ENCODE measurements around the gene HCFC1. TPM values are rescaled to one million over a fixed set of nuclear protein-coding genes. Genes with fewer than 3 reads are reported as not detected.

Gene HCFC1
- total RNA-seq, 2 experiments from 2014 or later, result 45.9 to 50.2 TPM

GRCh38 chrX:154012336-154012991 is 40.8 kb upstream of the HCFC1 start:
- Mint-ChIP-seq H3K9me3 (no peaks in the 10 kb centered on the region), H3K27me3 (no peaks in the 10 kb centered on the region), H3K4me1 (ENCODE audit: low read depth) (peaks cover 5% of the 10 kb centered on the region), H3K4me3 (no peak overlapping the region), H3K36me3 (ENCODE audit: low read depth) (peaks cover 30% of the 10 kb centered on the region), H3K27ac (no peak overlapping the region)
- Histone ChIP-seq H3K27ac (ENCODE audit: low read depth in 1 of 2, low read length in 2 of 2) (no peak overlapping the region), H3K27me3 (ENCODE audit: control insufficient read depth in 1 of 2, insufficient read depth in 2 of 2, low read length in 2 of 2) (no peaks in the 10 kb centered on the region), H3K4me3 (ENCODE audit: low read length) (no peak overlapping the region), H3K36me3 (ENCODE audit: insufficient read depth, low read length) (peaks cover 40% of the 10 kb centered on the region), H3K9me3 (ENCODE audit: control insufficient read depth in 1 of 2, insufficient read depth in 1 of 2, low read length in 2 of 2) (no peaks in the 10 kb centered on the region), H3K4me1 (ENCODE audit: insufficient read depth, low read length) (peaks cover 23% of the 10 kb centered on the region)
- intact Hi-C loops (cut with DNase I, micrococcal nuclease), result loop anchor here (10.0 kb wide), 2 partner anchors 52 to 362 kb away; partner anchors contain the start of genes EMD (in 1 of the 2) and FLNA (in 1 of the 2)
- no peak for DNase-seq
- ATAC-seq (ENCODE audit: poor library complexity), result no peak
- POLR2A ChIA-PET, result interaction anchor here (1.6 to 2.5 kb wide), 2 partner anchors 9 to 45 kb away, joined by 3 to 7 read pairs; no protein-coding TSS in a partner anchor
- CTCF ChIA-PET, result interaction anchor here (1.3 to 3.1 kb wide), 4 partner anchors 9 to 125 kb away, joined by 3 to 12 read pairs (median 6); no protein-coding TSS in a partner anchor
- TF ChIP-seq CTCF (IDR thresholded peaks at IDR 0.05), result no peak

GRCh38 chrX:154011376-154012335 is 40.0 kb upstream of the HCFC1 start:
- intact Hi-C loops (cut with DNase I, micrococcal nuclease), result loop anchor here (10.0 kb wide), 2 partner anchors 53 to 363 kb away; partner anchors contain the start of genes EMD (in 1 of the 2) and FLNA (in 1 of the 2)
- Mint-ChIP-seq H3K9me3 (no peaks in the 10 kb centered on the region), H3K4me1 (ENCODE audit: low read depth) (peaks cover 5% of the 10 kb centered on the region), H3K27me3 (no peaks in the 10 kb centered on the region), H3K27ac (no peak overlapping the region), H3K4me3 (no peak overlapping the region), H3K36me3 (ENCODE audit: low read depth) (peaks cover 30% of the 10 kb centered on the region)
- no peak overlapping the region for H3K4me3 ChIP-seq (ENCODE audit: low read length)
- CTCF ChIA-PET, result interaction anchor here (1.3 kb wide), 1 partner anchor 126 kb away, joined by 3 read pairs; no protein-coding TSS in a partner anchor
- DNase-seq (no peak), ATAC-seq (ENCODE audit: poor library complexity) (no peak)
- no peak overlapping the region for H3K27ac ChIP-seq (ENCODE audit: low read depth in 1 of 2, low read length in 2 of 2)
- H3K36me3 ChIP-seq (ENCODE audit: insufficient read depth, low read length), result peaks cover 34% of the 10 kb centered on the region
- H3K4me1 ChIP-seq (ENCODE audit: insufficient read depth, low read length), result peaks cover 20% of the 10 kb centered on the region
- no peaks in the 10 kb centered on the region for H3K27me3 ChIP-seq (ENCODE audit: control insufficient read depth in 1 of 2, insufficient read depth in 2 of 2, low read length in 2 of 2)
- no peak for TF ChIP-seq CTCF (IDR thresholded peaks at IDR 0.05)
- no peaks in the 10 kb centered on the region for H3K9me3 ChIP-seq (ENCODE audit: control insufficient read depth in 1 of 2, insufficient read depth in 1 of 2, low read length in 2 of 2)
- POLR2A ChIA-PET, result no interaction called here

- H3K27ac ChIP-seq (ENCODE audit: low read depth in 1 of 2, low read length in 2 of 2), result no peak overlapping the region
- H3K36me3 Mint-ChIP-seq (ENCODE audit: low read depth), result peaks cover 25% of the 10 kb centered on the region
- H3K27ac Mint-ChIP-seq, result no peak overlapping the region
- no peaks in the 10 kb centered on the region for H3K9me3 ChIP-seq (ENCODE audit: control insufficient read depth in 1 of 2, insufficient read depth in 1 of 2, low read length in 2 of 2)
- no peaks in the 10 kb centered on the region for H3K9me3 Mint-ChIP-seq
- ATAC-seq (ENCODE audit: poor library complexity) (no peak), DNase-seq (peak in 2 of 14 experiments; percentile 47 to 59)
- intact Hi-C loops (cut with DNase I, micrococcal nuclease), result loop anchor here (10.0 kb wide), 2 partner anchors 54 to 364 kb away; partner anchors contain the start of genes EMD (in 1 of the 2) and FLNA (in 1 of the 2)
- no peak overlapping the region for H3K4me3 ChIP-seq (ENCODE audit: low read length)
- peaks cover 16% of the 10 kb centered on the region for H3K4me1 ChIP-seq (ENCODE audit: insufficient read depth, low read length)
- peaks cover 22% of the 10 kb centered on the region for H3K36me3 ChIP-seq (ENCODE audit: insufficient read depth, low read length)
- POLR2A ChIA-PET, result no interaction called here
- TF ChIP-seq CTCF (IDR thresholded peaks at IDR 0.05), result no peak
- no peaks in the 10 kb centered on the region for H3K27me3 ChIP-seq (ENCODE audit: control insufficient read depth in 1 of 2, insufficient read depth in 2 of 2, low read length in 2 of 2)
- H3K4me1 Mint-ChIP-seq (ENCODE audit: low read depth), result peaks cover 5% of the 10 kb centered on the region
- H3K4me3 Mint-ChIP-seq, result no peak overlapping the region
- CTCF ChIA-PET, result no interaction called here
- no peaks in the 10 kb centered on the region for H3K27me3 Mint-ChIP-seq
Measured at GRCh38 chrX:154010330-154011087, 38.9 kb upstream of the HCFC1 start.
